DMS 273 (cell line): ENCODE measurements around the gene SPINT2.
A peak's percentile ranks its signal among the peaks of the same experiment; 100 is the strongest.

Source experiments
- DNase-seq: peaks from one replicate; lab custom pipeline; 2025; ENCODE audit not compliant: unreplicated experiment; lab: John Stamatoyannopoulos, UW

Gene SPINT2

GRCh38 chr19:38291855-38292254, 27.5 kb downstream of the SPINT2 start:
- DNase-seq: no peak

GRCh38 chr19:38293281-38293680, 28.9 kb downstream of the SPINT2 start:
- DNase-seq: no peak

- no peak for DNase-seq
These were observed 29.7 kb downstream of the SPINT2 start for GRCh38 chr19:38294090-38294489.

- no peak for DNase-seq
These were observed 34.7 kb downstream of the SPINT2 start for GRCh38 chr19:38298821-38299680.

GRCh38 chr19:38303517-38304351, 39.4 kb downstream of the SPINT2 start, which contains the start of gene C19orf33:
TSS of gene C19orf33 (plus strand) at chr19:38304251. CDS start at chr19:38304262, 11 bp downstream.
- no peak for DNase-seq

- no peak for DNase-seq
These were observed 40.0 kb downstream of the SPINT2 start for GRCh38 chr19:38304352-38304865.

- no peak for DNase-seq
These were observed 40.6 kb downstream of the SPINT2 start for GRCh38 chr19:38304866-38305429.

GRCh38 chr19:38306236-38306635, 41.9 kb downstream of the SPINT2 start:
- DNase-seq: no peak

- no peak for DNase-seq
These were observed 42.7 kb downstream of the SPINT2 start for GRCh38 chr19:38307076-38307475.

- DNase-seq: no peak
These were observed 43.2 kb downstream of the SPINT2 start for GRCh38 chr19:38307597-38307996.

GRCh38 chr19:38308006-38308766, 43.8 kb downstream of the SPINT2 start:
- no peak for DNase-seq

GRCh38 chr19:38308926-38309614, 44.7 kb downstream of the SPINT2 start:
- no peak for DNase-seq

GRCh38 chr19:38309615-38310278, 45.4 kb downstream of the SPINT2 start:
- DNase-seq: no peak

GRCh38 chr19:38310279-38310670, 45.9 kb downstream of the SPINT2 start:
- no peak for DNase-seq

GRCh38 chr19:38310986-38311385, 46.6 kb downstream of the SPINT2 start:
- DNase-seq: no peak

- DNase-seq: peak; percentile 99
These were observed 51.5 kb downstream of the SPINT2 start, which contains the start of gene YIF1B for GRCh38 chr19:38315657-38316476. TSS of gene YIF1B (minus strand) at chr19:38315947. CDS start at chr19:38315917, 30 bp downstream.

GRCh38 chr19:38316477-38317067, 52.2 kb downstream of the SPINT2 start:
- peak; percentile 77 for DNase-seq

- DNase-seq: no peak
These were observed 52.8 kb downstream of the SPINT2 start for GRCh38 chr19:38317104-38317612.
